ENCODE results near the gene ZNF668.

- TF ChIP-seq CTCF (IDR thresholded peaks at IDR 0.05) (no peak), POLR2A (IDR thresholded peaks at IDR 0.05) (no peak)
Measured at GRCh38 chr16:31083556-31083955, 9.5 kb upstream of the ZNF668 start.

Data from ovary (tissue), 3 donors.